OCI-LY7 (cell line): Measurements from ENCODE around the gene PRPS1L1. TPM values are rescaled to one million over a fixed set of nuclear protein-coding genes. Genes with fewer than 3 reads are reported as not detected.

Source experiments
- Bru-seq: library from RNA; stranded (reverse); fragments of 400-500 nt; gene quantifications from one replicate; lab custom pipeline; 2021; lab: Mats Ljungman, UMichigan
- BruChase-seq, 2 experiments: library from RNA; stranded (reverse); fragments of 400-500 nt; gene quantifications; one replicate each; lab custom pipeline; 2021; lab: Mats Ljungman, UMichigan
- BruUV-seq: library from RNA; stranded (reverse); fragments of 400-500 nt; replicated peaks from 2 replicates; lab custom pipeline; 2021; lab: Mats Ljungman, UMichigan
- CTCF ChIA-PET: fragments of 300-600 bp; sonication (Branson Sonifier 250); formaldehyde crosslinking; loops from one replicate; lab custom pipeline; 2022; ENCODE audit warnings: antibody characterized with exemption; ENCODE audit not compliant: unreplicated experiment; lab: Charles Lee
- POLR2A ChIA-PET: fragments of 300-600 bp; sonication (Branson Sonifier 250); formaldehyde crosslinking; loops from one replicate; lab custom pipeline; 2022; ENCODE audit warnings: antibody characterized with exemption; lab: Charles Lee
- DNase-seq: peaks from one replicate; pipeline ENCODE4 v3.0.0-alpha.2; 2015; ENCODE audit warnings: low spot score
- H2AFZ ChIP-seq: fragments of 200-600 bp; sonication (generic), shearing (Covaris generic); 2 replicates; pipeline ENCODE4 v1.6.1; 2014; ENCODE audit warnings: mild to moderate bottlenecking, antibody characterized with exemption, low read length, moderate library complexity
- H3K27ac ChIP-seq: fragments of 200-600 bp; sonication (generic); 2 replicates; pipeline ENCODE4 v1.5.1; 2014; ENCODE audit warnings: mixed run types, low read depth, mild to moderate bottlenecking, moderate library complexity, low read length, inconsistent platforms; ENCODE audit not compliant: poor library complexity, severe bottlenecking
- H3K36me3 ChIP-seq: fragments of 200-600 bp; sonication (generic); 2 replicates; pipeline ENCODE4 v1.6.1; 2014; ENCODE audit warnings: mild to moderate bottlenecking, antibody characterized with exemption, low read length, moderate library complexity, mixed read lengths; ENCODE audit not compliant: insufficient read depth
- H3K4me1 ChIP-seq: fragments of 200-600 bp; sonication (generic); 2 replicates; pipeline ENCODE4 v1.5.1; 2014; ENCODE audit warnings: mild to moderate bottlenecking, low read length; ENCODE audit not compliant: insufficient read depth, poor library complexity, severe bottlenecking
- H3K4me2 ChIP-seq: fragments of 200-600 bp; sonication (generic); 2 replicates; pipeline ENCODE4 v1.6.1; 2014; ENCODE audit warnings: mild to moderate bottlenecking, low read length
- H3K4me3 ChIP-seq: fragments of 200-600 bp; sonication (generic); 2 replicates; pipeline ENCODE4 v1.5.1; 2014; ENCODE audit warnings: mild to moderate bottlenecking, low read depth, low read length; ENCODE audit not compliant: poor library complexity, severe bottlenecking
- H3K79me2 ChIP-seq: fragments of 200-600 bp; sonication (generic); 2 replicates; pipeline ENCODE4 v1.6.1; 2016; ENCODE audit warnings: low read depth, mild to moderate bottlenecking, low read length, moderate library complexity, mixed read lengths; ENCODE audit not compliant: insufficient read depth
- H3K9me2 ChIP-seq: fragments of 200-600 bp; sonication (generic); 2 replicates; pipeline ENCODE4 v1.6.1; 2016; ENCODE audit warnings: mild to moderate bottlenecking, low read length, mixed read lengths; ENCODE audit not compliant: insufficient read depth
- H3K9me3 ChIP-seq: fragments of 200-600 bp; sonication (generic); 2 replicates; pipeline ENCODE4 v1.6.1; 2014; ENCODE audit warnings: mild to moderate bottlenecking, mixed run types, low read length, mixed read lengths
- H4K20me1 ChIP-seq: fragments of 200-600 bp; sonication (generic); 2 replicates; pipeline ENCODE4 v1.6.1; 2014; ENCODE audit warnings: mild to moderate bottlenecking, antibody characterized with exemption, low read length, moderate library complexity, mixed read lengths; ENCODE audit not compliant: insufficient read depth
- CTCF ChIP-seq: fragments of 200-600 bp; sonication (generic); conservative IDR thresholded peaks from 2 replicates; pipeline ENCODE4 v1.5.1; 2014; ENCODE audit warnings: mild to moderate bottlenecking, antibody characterized with exemption, low read length, moderate library complexity, mixed read lengths
- EZH2phosphoT487 ChIP-seq: fragments of 200-600 bp; sonication (generic); IDR thresholded peaks from 2 replicates; pipeline ENCODE4 v1.6.1; 2018; ENCODE audit warnings: low read depth, borderline replicate concordance, mild to moderate bottlenecking, mixed run types, antibody characterized with exemption, low read length, moderate library complexity, mixed read lengths
- intact Hi-C: fragments of 100-400 bp; cut with micrococcal nuclease; formaldehyde crosslinking; loops from one replicate; pipeline ENCODE4 v1.10.0; 2022; ENCODE audit not compliant: unreplicated experiment
- long read RNA-seq: library from polyadenylated mRNA; stranded (forward); transcript quantifications from one replicate; pipeline ENCODE4 v2.0.0, GENCODE V29; 2022
- total RNA-seq, 2 experiments: library from RNA; depleted of rRNA in 1 of 2; stranded (reverse); fragments of >200 nt in 1 of 2; shearing (Covaris generic) in 1 of 2; gene quantifications; 2 replicates each; pipeline ENCODE4 v1.2.3, GENCODE V29; 2014 to 2022

Gene PRPS1L1
- total RNA-seq (2014; rRNA removed; shearing (Covaris generic)): not detected in 2 replicates
- not detected in 2 replicates for total RNA-seq (2022)
- Bru-seq, nascent RNA: not detected
- BruChase-seq, experiment 1, labeled RNA remaining after a 6-hour chase: not detected
- BruChase-seq, experiment 2, labeled RNA remaining after a 2-hour chase: not detected
- long read RNA-seq: 0 reads

GRCh38 chr7:18027628-18028027 is at the start of gene PRPS1L1:
TSS of gene PRPS1L1 (minus strand) at chr7:18027846.
- ChIA-PET POLR2A (no interaction called here), CTCF (no interaction called here)
- H3K36me3 ChIP-seq: no peaks in the 10 kb centered on the region
- H3K9me3 ChIP-seq: no peaks in the 10 kb centered on the region
- H3K27ac ChIP-seq: no peak within 1 kb of the TSS
- H3K79me2 ChIP-seq: no peaks in the 10 kb centered on the region
- BruUV-seq: no TSS peak
- DNase-seq: no peak
- H4K20me1 ChIP-seq: no peaks in the 10 kb centered on the region
- no peak for TF ChIP-seq EZH2phosphoT487
- no peak for TF ChIP-seq CTCF
- intact Hi-C loops: no loop called here
- H3K4me3 ChIP-seq: no peak within 1 kb of the TSS
- no peaks in the 10 kb centered on the region for H3K4me1 ChIP-seq
- no peak within 1 kb of the TSS for H2AFZ ChIP-seq
- no peak within 1 kb of the TSS for H3K4me2 ChIP-seq
- no peaks in the 10 kb centered on the region for H3K9me2 ChIP-seq

DNA sequence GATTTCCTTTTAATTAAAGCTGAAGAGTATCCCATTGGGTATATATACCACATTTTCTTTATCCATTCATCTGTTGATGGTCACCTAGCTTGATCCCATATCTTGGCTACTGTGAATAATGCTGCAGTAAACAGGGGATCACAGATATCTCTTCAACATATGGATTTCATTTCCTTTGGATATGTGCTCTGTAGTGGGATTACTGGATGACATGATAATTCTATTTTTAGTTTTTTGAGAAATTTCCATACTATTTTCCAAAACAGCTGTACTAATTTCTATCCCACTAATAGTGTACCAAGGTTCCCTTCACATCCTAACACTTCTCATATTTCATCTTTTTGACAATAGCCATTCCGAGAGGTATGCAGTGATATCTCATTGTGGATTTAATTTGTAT is 48.8 kb upstream of the PRPS1L1 start:
- ChIA-PET CTCF (no interaction called here), POLR2A (no interaction called here)
- intact Hi-C loops: no loop called here
- Histone ChIP-seq H3K4me2 (no peak overlapping the region), H2AFZ (no peak overlapping the region), H3K4me1 (no peaks in the 10 kb centered on the region), H3K4me3 (no peak overlapping the region), H3K79me2 (no peaks in the 10 kb centered on the region), H3K36me3 (no peaks in the 10 kb centered on the region), H3K9me3 (0 out of 2 replicates have a peak, but pooled peaks cover 1% of the 10 kb centered on the region), H4K20me1 (no peaks in the 10 kb centered on the region), H3K9me2 (no peaks in the 10 kb centered on the region), H3K27ac (no peak overlapping the region)
- DNase-seq: no peak
- TF ChIP-seq CTCF (no peak), EZH2phosphoT487 (no peak)
- no TSS peak for BruUV-seq

DNA sequence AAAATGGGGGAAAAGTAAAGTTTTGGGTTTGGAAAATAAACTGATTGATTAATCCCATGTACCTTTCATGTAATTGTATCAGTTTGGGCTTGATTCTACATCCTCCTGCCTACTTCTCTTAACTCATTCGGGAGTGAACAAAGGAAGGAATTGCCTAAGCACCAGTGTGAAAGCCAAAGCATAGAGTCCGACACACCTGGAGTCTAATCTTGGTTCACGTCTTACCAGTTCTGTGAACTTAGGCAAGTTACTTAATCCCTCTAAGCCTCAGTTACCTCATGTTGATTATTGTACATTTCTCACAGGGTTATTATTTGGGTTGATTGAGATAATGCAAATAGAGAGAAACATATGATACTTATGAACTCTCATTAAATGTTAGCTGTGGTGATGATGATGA is 41.1 kb upstream of the PRPS1L1 start:
- intact Hi-C loops: no loop called here
- POLR2A ChIA-PET: interaction anchor here (0.5 kb wide), 1 partner anchor 338 kb away, joined by 3 read pairs; no protein-coding TSS in a partner anchor
- no TSS peak for BruUV-seq
- no peaks in the 10 kb centered on the region for H3K36me3 ChIP-seq
- TF ChIP-seq EZH2phosphoT487 (no peak), CTCF (no peak)
- DNase-seq: no peak
- no peaks in the 10 kb centered on the region for H4K20me1 ChIP-seq
- H3K9me3 ChIP-seq: no peaks in the 10 kb centered on the region
- H3K4me1 ChIP-seq: no peaks in the 10 kb centered on the region
- no peak overlapping the region for H3K4me2 ChIP-seq
- no peak overlapping the region for H2AFZ ChIP-seq
- no peaks in the 10 kb centered on the region for H3K79me2 ChIP-seq
- no peaks in the 10 kb centered on the region for H3K9me2 ChIP-seq
- H3K27ac ChIP-seq: no peak overlapping the region
- CTCF ChIA-PET: no interaction called here
- H3K4me3 ChIP-seq: no peak overlapping the region
